G401.6 (cell line): ENCODE data around the gene ARFGEF3.

Source experiments
- FAIRE-seq: peaks from 2 replicates; lab custom pipeline; 2012; peaks lifted over from hg19 to GRCh38; lab: Jason Lieb, UNC

ARFGEF3 gene

DNA sequence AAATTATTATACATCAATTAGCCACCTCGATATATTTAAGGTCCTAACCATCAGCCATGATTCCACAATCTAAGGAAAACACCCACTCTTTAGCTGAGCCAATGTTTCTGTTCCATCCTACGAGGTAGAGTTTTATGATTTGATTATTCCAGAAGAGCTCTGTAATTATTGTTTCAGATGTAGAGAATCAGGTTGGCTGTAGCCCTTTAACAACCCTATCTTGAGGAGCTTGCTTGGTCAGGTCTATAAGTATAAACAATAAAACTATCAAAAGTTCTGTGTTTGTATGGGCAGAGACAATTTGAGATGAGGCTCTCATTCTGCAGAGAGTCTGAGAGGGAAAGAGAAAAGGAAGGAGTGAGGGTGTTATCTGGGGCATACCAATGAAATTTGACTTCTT is 56.7 kb downstream of the ARFGEF3 start, which contains the start of gene PBOV1:
Gene PBOV1 (minus strand): TSS at position 43 of the 400 bp plus-strand sequence. CDS start 96 bp downstream, outside the sequence.
- FAIRE-seq: no peak

DNA sequence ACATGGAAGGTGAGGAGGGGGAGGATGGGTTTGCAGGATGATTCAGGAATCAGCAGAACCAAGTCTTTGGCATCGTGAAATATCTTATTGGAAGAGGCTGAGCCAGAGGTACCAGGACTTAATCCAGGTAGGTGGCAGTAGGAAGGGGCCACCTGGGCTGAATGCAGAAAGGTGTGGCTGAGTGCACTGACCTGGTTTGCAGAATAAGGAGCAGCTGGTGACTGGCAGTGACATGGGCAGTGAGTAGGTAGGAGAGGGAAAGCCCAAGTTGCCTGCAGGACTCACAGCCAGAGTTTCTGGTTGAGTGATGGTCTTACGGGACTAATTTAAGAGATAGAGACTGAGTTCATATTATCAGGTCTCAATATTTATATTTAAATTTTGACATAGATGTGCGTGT is 57.7 kb downstream of the ARFGEF3 start:
- no peak for FAIRE-seq

DNA sequence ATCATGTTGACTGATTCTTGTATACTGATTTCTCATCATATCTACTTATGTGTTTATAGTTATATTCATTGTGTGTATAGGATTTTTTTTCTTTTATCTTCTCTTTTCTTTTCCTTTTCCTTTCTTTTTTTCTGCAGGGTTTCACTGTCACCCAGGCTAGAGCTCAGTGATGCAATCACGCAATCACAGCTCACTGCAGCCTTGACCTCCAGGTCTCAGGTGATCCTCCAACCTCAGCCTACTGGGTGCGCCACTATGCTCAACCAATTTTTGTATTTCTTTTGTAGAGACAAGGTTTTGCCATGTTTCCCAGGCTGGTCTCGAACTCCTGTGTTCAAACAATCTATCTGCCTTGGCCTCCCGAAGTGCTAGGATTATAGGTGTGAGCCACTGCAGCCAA is 58.2 kb downstream of the ARFGEF3 start:
- no peak for FAIRE-seq

DNA sequence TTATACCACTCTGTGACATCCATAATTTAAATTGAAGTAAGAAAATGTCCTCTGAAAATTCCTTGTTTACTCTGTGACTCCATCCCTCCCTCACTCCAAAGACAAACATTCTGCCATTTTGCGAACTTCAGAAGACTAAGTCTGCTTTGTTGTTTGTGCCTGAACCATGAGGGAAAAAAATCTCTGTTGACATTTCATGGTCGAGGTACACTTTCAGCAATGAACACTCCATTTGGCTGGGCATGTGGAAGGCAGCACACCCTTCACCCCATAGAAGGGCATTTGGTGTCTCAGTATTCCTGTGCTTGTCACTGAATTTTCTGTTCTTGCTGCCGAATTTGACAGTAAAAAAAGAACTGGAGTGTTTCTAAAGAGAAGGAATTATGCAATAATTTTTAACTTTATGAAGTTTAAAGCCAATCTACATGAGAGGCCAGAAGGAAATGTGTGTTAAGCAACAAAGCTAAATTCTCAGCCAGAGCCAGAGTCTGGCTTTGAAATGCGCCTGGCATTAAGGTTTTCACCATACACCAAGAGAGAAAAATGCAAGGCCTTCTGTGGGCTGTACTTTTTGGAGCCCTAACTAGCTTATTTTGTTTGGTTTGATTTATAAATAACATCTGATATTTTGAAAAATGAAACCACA is 61.3 kb downstream of the ARFGEF3 start:
- FAIRE-seq: no peak

DNA sequence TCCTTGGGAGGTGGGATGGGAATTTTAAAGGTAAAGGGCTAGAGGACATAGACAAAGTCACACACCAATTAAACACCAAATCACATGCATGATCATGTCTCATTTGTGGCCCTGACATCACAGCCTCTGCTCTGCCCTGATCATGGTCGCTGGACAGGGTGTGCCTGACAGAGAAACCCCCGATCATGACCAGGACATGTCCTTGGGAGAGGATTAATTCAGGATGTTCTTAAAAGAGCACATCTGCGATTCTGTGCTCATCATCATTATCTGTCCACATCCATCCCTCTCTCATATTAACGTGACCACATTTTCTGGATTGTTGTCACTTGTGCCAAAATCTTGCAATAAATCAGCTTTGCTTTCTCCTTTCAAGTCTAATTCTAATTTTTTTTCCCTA is 64.2 kb downstream of the ARFGEF3 start:
- no peak for FAIRE-seq

DNA sequence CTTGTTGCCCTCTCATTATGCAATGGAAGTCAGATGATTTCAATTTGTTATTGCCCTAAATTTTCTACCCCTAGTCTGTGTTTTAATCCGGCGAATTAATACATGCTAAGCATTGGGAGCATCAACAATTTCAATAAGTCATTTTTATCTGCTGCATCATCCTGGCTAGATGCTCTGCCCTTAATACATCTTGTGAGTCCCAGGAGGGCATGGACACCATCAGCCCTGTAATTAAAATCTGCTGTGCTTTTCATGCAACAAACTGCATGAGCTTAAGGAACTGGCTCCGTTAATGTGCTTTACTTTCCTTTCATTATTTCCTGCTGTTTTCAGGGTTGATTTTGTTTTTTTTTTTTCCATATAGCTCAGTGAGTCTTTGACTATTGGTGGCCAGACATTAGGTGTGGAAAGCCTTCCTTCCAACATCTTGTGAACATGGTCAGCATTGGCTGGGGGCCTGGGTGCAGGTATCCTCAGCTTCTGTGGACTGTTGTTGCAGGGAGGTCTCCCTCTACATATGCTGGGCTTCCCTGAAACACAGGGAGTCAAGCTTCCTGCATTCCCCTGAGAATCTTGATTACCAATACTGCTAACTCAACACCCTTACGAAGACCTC is 65.1 kb downstream of the ARFGEF3 start:
- no peak for FAIRE-seq

DNA sequence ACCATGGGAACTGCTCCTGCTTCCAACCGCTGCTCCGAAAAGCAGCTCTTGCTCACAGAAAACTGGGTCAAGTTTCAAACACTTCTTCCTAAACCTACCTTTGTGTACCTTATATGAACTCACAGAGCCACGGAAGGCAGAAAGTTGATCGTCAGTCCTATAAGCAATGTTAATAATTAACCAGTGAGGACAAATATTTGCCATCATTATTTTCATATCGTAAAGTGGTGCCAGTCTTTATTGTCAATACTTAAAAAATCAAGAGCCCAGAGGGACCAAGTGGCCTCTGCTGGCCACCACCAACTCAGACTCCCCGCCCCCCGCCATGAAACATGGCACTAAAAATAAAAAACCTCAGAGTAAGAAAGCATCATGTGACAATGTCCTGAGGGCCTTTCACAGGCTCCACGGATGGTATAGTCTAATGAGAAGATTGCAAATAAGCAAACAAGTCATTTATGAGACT is 65.6 kb downstream of the ARFGEF3 start:
- FAIRE-seq: no peak

DNA sequence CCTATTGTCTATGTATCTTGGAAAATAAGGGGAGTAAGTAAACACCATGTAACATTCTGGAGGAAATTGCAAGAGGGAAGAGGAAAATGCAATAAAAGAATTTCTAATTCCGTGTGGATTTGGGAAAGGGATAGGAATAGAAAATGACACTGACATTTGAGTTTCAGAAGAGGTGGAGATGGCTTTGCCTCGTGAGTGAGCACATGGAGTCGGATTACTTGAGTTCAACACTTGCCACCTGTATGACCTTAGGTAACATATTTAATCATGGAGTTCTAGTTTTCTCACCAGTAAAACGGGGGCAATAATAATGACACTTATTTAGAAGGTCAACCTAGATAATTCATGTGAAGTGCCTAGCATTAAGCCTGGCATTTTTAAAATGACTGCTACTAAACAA is 67.3 kb downstream of the ARFGEF3 start:
- FAIRE-seq: no peak

DNA sequence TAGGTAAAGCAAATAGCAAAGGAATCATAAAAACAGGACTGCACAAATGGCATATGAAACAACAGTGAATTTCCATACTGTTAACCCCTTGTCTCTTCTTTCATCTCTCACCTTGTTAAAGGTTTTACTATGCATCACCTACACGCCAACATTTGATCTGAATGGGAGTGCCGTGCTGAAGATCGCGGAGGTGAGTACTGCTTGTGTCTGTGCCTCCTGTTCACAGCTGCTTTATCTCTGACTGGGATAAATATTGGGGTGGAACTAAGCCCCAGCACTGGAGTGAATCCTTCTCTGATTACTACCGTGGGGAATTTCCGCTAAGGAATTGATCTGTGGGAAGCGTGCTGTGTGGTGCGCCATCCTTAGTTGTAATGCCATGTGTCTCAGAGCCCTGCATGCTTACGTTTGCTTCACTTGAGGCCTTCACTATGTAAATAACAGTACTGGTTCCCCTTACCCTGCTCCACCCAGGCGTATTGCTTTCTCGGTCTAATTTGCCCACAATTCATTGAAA is 68.0 kb downstream of the ARFGEF3 start:
- no peak for FAIRE-seq

DNA sequence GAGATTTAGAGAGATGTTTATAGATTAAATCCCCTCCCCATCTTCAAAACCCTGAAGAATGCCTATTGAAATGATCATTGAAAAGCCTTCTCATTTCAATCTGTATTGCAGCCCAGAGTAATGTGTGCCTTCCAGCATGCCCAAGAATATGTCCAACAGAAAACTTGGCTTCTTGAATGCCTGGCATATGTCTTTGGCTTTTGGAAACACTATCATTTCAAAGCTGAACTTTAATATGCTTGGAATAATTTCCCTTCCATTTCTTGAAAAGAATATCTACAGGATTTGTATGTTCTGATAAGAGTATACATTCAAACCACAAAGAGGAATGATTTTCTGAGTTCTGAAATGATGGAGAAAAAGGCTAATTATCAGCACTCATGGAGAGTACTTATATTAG is 68.5 kb downstream of the ARFGEF3 start:
- FAIRE-seq: no peak

DNA sequence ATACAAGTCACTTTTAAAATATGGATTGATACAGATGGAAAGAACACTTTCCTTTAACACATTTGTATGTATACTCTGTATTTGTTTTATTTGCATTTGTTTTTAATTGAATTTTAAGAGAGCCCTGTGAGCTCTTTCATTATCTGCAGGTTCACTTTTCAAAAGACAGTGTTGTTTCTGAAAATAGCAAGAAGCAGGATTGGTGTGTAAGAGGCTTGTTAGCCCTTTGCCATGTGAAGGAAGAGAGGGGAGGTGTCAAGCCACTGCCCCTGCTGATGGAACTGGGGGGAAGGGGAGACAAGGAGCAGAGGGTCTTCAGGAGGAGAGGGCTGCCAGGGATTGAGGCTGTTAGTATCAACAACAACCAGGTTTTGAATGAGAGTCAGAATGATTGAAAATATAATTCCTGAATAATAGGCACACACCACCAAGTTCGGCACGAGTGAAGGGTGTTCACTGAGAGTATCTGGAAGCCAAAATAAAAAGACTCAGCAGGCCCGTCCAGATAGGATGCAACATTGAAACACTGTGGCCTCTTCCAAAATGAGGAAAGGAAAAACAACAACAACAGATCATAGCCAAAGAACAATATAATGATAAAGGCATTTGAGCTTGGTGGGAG is 69.1 kb downstream of the ARFGEF3 start:
- no peak for FAIRE-seq

DNA sequence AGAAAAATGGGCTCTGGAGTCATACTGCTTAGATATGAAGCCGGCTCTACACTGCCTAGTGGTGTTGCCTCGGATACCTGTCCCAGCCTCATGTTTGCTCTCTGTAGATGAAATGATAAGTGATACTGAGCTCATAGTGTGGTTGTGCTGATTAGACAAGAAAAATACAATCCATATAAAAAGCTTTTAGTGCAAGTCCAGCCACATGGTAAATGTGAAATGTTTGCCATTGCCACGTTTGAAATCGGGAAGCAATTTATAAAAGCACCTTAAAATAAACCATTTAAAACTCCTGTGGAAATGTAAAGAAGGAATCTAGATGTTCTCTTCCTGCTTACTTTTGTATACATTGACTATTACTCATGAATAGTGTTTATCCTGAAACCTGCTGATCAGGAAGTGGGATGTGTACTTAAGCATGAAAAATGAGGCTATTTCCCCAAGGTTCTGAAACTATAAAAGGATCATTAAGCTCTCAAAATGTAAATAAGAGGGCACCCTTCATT is 69.7 kb downstream of the ARFGEF3 start:
- no peak for FAIRE-seq

DNA sequence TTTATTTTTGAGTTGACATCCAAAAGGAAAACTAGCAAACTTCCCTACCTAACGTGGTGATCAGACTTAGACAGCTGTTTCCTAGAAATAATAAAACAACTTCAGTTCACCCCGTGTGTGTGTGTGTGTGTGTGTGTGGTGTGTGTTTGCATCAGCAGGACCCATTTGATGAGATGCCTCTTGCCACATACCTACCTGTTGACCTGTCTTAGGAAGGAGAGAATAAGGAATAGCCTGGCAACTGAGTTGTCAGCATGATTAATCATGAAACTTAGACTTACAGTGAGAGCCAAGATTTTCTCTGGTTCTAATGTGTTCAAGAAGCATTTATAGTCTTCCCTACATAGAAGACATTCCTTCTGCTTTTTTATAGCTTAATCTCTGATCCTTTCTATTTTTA is 72.6 kb downstream of the ARFGEF3 start:
- FAIRE-seq: no peak

DNA sequence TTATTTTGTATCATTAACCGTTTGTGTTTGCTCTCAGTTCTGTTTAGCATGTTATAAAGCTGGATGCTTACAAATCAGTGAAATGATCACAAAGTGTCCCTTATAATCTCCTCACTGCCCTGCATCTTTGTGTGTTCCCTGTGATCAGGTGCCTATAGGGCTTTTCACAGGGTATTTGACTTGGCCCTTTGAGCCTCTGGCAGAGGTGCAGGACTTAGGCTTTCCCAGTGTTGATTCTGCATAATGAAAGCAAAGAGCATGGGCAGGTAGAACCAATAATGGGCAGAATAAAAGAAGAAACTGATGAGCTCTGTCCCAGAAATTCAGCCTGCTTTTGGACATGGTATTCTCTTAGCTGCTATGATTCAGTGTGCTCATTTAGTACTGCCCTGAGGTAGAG is 73.5 kb downstream of the ARFGEF3 start:
- no peak for FAIRE-seq

DNA sequence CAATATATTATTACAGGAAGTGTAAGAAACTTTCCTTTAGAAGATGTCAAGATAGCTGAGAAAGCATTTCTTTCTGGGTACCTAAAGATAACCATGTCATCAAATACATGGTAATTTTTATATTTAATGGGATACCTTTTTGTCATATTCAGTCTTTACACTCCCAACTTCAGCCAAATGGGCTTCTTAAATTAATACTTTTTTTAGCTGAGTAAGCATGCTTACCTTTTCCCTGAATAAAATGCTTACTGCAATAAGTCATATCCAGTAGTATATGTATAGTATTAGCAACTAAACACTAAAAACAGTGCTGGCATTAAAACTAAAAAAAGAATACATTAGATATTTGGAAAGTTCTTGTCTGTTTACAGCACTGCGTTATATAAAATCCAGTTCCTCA is 74.0 kb downstream of the ARFGEF3 start:
- no peak for FAIRE-seq

DNA sequence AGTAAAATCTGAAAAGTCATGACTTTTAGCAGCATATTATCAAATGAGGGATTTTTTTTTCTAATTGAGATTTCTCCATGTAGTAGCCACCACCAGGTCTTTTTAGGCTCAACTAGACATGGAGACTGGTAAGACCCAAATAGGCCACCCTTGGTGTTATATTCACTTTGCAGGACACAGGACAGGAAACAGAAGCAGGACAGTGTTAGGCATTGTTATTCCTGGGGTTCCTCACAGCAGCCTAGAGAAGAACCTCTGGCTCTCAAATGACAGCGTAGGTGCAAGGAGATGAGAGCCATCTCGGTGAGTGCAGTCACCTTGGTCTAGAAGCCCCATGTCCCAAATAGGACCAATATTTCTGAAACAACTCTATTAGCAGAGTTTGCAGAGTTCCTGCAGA is 75.7 kb downstream of the ARFGEF3 start:
- FAIRE-seq: no peak

DNA sequence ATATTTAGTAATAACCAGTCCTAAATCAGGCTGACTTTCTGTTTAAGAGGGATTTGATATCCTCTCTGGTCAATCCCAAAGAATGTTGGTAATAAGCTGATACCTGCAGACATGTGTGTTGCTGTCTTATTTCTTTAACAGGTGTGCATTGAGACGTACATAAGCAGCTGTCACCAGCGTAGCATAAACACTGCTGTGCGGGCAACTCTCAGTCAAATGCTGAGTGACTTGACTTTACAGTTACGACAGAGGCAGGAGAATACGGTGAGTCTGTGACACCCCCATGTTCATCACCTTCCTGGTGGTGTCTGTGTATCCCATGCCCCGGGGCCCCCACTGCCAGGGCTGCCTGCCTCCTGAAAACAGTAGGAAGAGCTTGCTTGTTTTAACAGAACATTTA is 76.6 kb downstream of the ARFGEF3 start:
- no peak for FAIRE-seq

DNA sequence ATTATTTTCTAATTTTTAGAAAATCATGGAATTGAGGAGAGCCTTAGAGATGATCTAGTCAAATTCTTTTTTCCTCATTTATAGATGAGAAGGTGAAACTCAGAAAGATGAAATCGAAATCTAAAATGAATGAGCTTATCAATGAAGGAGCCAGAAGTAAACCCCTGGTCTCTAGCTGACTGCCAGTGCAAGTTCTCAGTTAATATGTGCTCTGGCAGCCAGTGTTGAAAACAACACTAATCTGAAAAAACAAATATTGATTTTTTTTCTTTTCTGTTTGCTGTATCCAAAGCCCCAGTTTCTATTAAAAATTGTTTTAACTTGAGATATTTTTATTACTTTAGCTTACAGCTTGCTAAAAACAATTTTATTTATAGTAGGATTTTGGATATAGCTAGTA is 78.0 kb downstream of the ARFGEF3 start:
- no peak for FAIRE-seq

DNA sequence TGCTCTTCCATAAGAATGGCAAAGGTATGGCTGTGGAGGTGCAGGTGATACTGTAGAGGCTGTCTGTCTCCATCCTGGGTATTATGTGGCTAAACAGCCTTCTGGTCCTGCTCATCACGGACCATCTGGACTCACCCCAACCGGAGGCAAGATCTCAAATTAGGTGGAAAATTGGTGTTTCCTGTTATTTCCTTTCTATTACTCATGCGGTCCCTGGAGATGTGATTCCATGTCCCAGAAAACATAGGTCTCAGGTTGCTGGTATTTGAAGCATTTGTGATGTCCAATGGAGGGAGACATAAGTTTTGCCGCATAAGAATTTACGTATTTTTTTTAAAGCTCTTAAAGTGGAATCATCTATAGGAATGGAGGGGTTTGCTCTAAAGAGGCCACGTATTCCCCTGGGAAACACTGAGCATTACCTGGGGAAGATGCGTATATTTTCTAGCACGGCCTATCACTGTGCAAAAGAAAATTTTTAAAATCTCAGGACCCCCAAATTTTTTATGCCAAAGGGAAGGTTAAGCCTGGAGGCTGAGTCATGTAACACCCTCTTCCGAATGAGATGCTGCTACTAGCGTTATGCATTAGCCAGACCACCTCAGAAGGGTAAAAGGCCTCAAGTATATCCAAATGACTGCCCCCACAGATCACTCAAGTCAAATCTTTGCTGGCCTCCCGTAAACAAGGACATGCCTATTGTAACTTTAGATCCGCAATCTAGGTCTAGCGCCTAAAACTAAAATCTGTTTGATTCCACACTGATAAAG is 78.9 kb downstream of the ARFGEF3 start:
- no peak for FAIRE-seq

DNA sequence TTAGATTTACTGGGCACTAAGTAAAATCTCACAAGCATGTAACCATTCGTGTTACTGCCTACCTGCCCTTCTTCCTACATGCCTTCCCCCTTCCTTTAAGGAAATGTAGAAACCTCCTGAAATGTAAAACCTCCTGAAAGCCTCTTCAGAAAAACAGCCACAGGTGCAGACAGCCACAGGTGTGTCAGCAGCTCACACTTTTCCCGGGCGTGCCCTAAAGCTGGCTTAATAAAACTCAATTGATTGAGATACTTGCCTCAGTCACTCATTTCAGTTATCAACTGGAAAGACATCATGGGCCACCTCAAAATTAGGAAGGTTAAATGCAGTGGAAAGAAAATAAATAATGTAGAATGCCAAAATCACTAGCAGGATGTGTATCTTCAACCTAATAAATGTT is 79.6 kb downstream of the ARFGEF3 start:
- FAIRE-seq: no peak

DNA sequence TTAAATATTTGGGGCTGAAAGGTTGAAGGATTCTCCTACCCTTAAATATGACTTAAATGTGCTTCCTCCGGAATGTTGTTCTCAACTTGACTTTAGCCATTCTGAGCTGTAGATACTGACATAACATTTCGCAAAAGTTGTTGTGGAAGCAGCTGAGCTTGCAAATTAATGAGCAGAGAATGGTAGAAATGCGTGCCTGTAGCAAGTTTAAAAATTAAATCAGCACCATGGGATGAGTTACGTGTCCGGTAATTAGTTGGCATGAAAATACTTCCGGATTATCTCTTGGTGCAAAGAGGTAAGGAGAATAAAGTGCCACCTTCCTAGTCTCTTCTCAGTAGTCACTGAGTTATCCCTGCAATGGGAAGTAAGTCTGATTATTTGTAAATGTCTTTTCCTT is 80.2 kb downstream of the ARFGEF3 start:
- no peak for FAIRE-seq

DNA sequence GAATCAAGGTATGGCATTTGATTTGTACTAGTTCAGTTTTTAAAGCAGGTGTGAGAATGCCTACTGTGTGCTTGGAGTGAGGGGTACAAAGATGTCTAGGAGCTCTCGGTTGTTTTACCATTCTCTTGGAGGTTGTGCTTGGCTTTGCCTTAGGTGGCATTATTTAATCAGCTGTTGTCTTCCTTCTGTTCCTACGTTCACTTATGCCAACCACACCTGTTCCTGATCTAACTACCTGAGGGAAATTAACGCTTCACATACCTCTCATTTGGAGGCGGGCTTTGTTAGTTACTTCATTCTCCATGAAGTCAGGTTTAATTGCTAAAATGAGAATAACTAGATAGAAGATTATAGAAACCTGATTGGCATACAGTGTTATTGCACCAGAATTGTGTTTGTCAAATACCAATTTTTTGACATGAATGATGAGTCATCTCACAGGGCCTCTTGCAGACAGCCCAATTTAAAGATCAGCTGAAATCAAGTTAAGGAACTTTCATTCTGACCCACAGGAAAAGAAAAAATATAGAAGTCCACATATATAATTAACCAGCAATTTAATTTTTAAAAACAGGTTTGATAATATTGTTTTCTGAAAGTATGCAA is 81.4 kb downstream of the ARFGEF3 start:
- FAIRE-seq: no peak
